ENCODE measurements around the gene TBC1D23.

GRCh38 chr3:100359035-100359434, 98.2 kb downstream of the TBC1D23 start:
- TF ChIP-seq CTCF (conservative IDR thresholded peaks at IDR 0.05; ENCODE audit: low read depth, low read length) (no peak), EZH2 (IDR thresholded peaks at IDR 0.05; ENCODE audit: low read length, unreplicated experiment) (no peak)
